HG02623 (cell line): Measurements from ENCODE around the gene NRP2.
A peak's percentile ranks its signal among the peaks of the same experiment; 100 is the strongest.

Source experiments
- ATAC-seq: cut with Tn5 transposase; IDR thresholded peaks from one replicate; pipeline ENCODE4 v1.9.1; 2021; ENCODE audit warnings: moderate library complexity; ENCODE audit not compliant: unreplicated experiment

Gene NRP2

DNA sequence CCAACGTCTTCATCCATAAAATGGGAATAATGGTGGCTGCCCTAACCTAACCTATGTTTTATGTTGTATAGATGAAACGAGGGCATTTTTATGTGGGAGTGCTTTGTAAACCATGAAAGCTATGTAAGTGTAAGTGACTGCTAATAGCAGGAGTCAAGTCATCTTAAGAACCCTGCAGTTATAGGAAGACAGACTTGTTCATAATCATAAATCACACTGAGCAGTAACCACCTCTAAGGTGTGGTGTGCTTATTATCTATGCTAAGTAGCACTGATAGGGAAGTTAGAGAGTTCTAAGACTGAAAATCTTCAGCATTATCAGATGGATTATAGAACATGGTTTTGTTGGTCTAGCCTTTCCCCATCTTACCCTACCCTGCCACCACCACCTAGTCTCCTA, 24.2 kb upstream of the NRP2 start:
- ATAC-seq: no peak

DNA sequence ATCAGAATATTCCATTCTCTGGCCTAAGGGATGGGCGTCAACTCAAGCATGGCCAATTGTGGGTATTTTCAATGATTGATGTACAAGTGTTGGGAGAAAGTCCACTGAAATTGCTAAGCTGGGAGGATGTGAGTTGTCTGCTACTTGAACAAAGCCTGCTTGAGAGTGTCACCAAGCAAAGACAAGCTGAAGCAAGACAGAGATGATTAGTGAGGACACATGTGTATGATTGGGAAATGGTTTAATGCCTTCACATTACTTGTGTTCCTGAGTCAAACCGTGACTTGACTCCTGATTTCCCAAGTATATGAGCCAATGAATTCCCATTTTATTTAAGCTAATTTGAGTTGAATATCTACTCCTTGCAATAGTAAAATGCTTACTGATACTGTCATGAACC, 23.7 kb upstream of the NRP2 start:
- ATAC-seq: no peak

DNA sequence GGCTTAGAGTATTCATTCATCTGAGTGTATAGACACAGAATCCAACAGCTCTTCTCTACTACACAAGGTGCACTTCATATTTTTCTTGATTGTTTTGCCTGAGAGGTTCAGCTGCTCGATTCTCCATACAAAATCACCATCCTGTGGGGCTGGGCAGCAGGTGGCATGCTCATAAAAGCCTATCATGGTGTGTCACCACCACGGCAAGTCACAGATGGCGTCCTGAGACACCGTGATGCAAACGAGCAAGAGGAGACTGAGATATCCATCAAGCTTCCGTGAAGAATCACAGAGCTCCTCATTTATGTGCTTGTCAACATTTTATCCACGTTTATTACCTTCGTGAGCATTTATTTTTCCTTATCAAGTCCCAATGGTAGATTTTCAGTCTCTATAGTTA, 22.4 kb upstream of the NRP2 start:
- no peak for ATAC-seq

DNA sequence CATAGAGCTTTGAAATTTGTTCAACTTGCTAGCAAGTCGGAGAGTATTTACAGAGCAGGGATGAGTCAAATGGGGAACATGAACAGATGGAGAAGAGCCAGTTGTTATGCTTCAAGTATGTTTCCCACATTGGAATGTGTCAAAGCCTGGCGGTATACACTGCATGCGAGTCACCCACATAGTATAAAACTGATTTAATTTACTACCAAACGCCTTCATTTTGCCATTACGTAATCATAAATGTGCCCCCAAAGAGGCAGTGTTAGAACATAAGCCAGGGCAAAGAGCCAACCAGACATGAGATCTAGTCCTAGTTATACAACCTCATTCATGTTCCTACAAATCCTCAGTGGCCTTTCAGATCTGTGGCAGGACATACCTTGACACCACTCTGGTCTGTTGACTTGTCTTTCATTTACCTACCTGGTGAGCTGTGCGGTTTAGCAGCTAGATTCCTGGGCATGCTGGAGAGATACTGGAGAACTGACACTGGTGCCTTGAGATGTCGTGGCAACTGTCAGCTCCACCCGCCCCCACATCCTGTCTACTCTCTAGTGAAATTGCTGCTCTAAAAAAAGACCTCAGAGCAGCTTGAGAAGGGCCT, 21.7 kb upstream of the NRP2 start:
- peak; percentile 78 for ATAC-seq

DNA sequence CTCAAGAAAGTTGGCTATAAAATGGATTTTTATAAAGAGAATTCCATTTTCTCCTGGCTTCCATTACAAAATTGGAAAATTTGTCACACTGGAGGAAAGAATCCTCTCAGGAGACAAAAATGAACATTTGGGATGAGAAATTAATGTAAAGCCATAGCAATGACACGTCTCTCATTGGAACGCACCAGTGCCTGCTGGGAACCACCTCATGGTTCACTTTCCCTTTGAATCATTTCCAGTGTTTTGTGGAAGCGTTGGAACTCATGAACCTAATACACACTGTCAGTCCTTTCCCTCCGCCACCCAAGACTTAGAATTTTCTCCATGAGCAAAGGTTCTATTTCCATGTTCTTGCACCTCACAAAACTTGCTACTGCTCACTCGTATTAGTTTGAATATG, 21.0 kb upstream of the NRP2 start:
- no peak for ATAC-seq

DNA sequence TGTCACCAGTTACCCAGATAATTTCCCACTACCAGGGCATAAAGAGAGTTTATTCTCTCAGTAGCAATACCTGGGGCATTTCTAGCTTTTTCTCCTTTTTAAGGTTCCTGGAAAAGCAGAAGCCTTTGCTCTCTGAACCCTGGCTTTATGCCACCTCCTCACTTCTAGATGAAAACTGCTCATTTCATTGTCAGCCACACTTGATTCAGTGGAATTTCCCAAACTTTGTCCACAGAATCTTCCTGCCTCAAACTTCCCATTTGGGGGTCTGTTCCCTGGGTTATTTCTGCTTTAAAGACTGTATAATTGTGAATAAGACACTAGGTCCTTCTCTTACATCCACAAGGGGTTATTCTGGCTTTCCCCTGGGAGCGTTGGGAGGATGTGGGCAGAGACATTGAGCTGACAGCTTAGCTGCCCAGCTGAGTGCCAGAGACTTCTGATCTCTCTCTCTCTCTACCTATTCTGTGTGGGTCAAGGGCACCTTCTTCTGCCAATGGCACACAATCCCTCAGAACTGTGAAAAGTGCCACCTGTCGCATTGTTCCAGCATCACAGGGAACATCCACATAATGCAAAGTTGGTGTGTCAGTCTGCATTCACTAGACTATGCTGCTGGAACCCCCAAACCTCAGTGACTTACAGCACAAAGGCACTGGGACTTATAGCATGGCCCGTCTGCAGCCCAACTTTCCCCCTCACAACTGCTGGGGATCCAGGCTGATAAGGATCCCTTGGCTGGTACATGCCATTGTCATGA, 19.9 kb upstream of the NRP2 start:
- ATAC-seq: no peak

DNA sequence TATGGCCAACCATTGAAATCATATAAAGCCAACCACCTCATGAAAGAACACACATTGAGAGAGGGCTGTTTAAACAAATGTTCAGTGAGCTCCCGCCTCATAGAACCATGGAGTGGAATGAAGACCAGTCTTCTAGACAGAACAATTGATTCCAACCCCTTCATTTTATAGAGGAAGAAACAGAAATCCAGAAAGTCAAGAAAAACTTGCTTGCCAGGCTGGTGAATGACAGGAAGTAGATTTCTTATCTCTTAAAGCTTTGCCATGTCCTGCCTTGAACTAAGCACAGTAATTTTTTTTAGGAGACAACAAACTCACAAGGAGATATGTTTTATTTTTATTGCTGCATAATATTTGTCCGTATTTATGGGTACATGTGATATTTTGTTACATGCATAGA, 16.5 kb upstream of the NRP2 start:
- no peak for ATAC-seq

DNA sequence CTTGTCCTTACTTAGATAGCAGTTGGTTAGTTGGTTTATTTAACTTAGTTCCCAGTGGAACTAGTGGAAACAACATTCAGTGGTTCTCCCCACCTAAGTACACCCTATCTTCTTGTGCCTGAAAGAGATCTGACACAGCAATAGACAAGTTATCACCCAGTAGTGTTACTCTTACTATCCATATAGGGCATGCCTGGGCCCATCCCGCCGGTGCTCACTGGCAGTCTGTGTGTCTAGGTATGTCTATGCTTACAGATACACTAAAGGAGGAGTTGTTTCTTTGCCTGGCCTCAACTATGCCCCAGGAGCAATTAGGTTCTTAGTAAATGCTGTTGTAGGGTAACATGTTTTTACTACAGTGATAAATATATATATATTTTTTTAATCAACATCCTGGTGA, 12.0 kb upstream of the NRP2 start:
- no peak for ATAC-seq

DNA sequence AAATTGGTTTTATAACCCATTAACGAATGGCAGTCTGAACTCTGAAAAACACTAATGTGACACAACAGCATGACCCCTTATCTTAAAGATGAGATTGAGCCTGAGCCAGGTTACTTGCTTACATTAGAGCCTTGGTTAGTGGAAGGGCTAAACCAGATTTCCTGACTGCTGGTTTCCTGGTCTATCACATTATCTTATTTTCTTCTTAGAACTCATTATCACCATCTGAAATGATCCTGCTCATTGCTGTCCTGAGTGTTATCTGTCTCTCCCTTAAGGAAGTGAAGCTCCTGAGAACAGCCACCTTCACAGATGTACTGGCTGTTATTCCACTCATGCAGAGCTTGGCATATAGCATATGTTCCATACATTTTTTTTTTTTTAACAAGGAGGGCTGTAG, 9.0 kb upstream of the NRP2 start:
- ATAC-seq: no peak

DNA sequence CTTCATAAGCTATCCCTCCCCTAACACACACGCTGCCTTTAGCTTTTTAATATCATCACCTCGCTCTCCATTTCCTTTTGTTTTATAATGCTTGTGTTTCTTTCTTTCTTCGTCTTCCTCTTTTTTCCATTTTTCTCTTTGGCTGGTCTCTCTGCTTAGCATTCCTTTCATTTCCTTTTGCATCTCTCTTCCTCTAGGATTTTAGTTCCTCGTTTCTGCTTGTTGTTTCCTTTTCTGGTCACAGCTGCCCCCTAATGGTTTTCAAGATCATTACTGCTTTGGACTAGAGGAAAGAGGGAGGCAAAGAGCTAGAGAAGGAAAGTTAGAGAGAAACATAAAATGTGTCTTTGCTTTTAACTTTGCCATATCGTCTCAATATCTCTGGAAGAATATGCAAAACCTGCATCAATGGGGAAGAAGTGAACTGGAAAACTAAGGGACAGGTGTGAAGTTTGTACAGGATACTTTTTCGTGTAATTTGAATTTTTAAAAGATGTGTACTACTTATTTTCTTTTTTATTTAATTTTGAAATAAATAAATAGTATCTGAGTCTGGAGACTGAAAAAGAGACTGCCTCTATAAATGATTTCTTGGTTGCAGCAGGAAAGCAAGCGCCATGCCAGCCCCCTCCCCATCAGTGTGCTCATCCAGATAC, 6.3 kb upstream of the NRP2 start:
- ATAC-seq: no peak

DNA sequence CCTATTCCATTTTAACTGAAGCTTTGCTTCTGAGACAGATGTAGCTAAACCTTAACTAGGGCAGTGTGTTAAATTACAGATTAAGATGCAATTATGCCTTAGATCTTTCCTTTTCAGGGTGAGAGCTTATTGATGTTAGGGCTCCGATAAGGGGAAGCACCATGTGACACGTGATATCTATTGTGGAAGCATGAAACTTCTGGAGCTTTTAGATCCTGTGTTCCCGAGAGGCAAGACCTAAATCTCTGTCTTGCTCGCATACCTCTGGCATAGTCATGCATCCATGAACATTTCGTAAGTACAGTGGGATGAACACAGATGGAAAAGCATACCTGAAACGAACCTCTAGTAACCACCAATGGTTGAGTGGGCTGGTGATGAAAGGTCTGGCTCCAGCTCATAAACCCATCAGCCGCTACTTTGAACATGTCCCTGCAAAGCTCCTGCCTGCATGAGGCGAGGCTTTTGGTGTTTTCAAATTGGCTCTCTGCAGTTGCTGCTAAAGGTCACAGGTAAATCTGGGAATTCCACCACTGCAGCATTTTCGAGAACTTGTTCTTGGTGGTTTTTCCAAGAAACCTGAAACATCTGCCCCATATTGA, 3.7 kb upstream of the NRP2 start:
- no peak for ATAC-seq

DNA sequence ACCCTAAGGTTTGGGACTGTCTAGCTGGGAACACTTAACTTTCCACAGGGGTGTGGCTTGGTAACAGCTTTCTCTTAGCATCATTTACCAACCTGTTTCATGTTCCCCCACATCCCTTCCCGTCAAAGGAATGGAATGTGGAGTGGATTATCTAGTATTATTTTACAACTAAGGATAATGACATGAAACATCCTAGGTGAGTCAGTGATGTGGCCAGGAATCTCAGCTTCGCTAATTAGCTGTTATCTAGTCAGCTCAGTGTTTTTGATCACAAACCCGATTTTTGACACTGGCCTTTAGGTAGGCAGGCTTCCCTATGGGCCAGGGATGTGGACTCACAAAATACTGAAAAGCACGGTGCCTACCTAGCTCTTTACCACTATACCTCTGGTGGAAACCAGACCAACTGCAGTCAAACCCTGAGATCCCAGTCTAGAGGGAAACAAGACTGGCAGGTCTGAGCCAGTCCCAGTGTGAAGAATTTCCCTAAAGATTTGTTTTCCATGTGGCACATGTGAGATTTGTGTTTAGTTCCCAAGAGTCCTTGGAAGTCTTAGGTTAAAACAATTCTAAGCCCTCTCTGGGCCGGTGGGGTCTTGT, 2.8 kb upstream of the NRP2 start:
- no peak for ATAC-seq

DNA sequence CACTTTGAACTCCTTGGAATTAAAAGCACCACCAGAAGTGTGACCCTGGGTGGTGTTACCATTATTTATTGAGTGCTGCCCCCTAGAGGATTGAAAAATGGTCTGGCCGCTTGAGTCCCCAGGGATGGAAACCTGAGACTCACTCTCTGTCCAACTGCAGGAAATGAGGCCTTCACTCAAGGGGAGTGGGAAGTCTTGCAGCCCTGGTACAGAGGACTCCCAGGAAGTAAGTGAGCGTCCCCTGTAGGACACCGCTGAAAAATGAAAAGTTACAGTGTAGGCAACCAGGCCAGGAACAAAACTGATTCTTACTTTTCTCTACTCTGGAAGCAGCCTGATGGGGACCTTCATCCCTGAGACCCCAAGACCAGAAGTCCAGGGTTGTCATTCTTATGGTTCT, 2.2 kb upstream of the NRP2 start:
- peak; percentile 56 for ATAC-seq

DNA sequence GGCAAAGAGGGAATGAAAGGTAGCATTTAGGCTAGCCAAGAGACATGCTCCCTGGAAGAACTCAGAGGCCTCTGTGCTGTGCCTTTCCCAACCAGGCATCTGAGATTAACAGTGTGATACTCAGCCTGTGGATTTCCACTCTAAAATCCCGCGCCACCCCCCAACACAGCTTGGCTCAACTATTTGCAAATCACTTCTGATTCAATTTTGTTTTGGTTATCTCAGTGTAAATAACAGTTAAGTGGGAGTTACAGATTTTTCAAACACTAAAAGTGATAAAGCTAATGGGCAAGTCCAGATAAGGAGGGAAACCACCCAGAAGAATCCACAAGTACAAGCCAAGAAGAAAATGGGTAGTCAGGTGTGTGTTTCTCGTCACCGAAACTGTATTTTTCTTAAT, 1.4 kb upstream of the NRP2 start:
- no peak for ATAC-seq

DNA sequence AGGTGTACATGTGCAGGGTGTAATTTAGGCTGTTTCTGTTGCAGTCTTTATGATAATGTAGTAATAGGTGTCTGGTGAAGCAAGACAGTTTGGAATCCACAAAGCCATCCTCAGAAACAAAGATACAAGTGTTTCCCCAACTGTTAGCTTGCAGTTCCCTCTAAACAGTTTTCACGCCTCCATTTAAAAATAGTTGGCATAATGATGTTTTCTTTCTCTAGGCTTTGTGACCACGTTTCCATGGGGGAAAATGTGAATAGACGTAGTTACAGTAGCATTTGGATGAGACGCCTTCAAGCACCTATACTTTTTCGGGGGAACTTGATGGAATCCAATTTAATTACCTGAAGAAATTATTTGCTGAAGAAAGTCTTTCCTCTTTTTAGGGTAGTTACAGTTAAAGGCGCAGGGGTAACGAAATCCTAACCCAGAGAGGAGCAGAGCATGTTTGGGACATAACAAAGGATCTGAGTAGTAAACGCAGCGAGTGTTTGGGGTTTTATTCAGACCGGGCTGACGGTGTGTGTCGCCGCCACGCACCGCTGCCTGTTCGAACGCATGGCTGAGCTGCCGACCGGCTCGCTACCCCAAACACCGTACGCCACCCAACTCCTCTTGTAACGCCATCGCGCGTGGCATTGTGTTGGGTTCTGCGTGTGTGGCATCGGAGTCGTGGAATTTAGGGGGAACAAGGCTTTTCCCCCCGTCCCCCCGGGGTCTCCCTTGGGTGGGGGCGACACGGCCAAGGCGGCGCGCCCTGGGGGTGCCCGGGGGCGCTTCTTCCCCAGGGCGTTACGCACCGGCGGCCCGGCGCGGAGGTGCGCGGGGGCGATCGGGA, 681 bp upstream of the NRP2 start:
- no peak for ATAC-seq

DNA sequence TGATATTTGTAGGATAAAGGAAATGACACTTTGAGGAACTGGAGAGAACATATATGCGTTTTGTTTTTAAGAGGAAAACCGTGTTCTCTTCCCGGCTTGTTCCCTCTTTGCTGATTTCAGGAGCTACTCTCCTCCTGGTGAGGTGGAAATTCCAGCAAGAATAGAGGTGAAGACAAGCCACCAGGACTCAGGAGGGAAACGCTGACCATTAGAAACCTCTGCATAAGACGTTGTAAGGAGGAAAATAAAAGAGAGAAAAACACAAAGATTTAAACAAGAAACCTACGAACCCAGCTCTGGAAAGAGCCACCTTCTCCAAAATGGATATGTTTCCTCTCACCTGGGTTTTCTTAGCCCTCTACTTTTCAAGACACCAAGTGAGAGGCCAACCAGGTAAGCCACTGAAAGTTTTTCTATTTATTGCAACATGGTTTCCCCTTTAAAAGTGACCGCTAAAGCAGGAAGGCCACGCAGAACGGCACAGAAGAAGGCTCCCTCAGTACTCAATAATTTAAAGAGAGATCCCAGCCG, 735 bp downstream of the NRP2 start:
- no peak for ATAC-seq

DNA sequence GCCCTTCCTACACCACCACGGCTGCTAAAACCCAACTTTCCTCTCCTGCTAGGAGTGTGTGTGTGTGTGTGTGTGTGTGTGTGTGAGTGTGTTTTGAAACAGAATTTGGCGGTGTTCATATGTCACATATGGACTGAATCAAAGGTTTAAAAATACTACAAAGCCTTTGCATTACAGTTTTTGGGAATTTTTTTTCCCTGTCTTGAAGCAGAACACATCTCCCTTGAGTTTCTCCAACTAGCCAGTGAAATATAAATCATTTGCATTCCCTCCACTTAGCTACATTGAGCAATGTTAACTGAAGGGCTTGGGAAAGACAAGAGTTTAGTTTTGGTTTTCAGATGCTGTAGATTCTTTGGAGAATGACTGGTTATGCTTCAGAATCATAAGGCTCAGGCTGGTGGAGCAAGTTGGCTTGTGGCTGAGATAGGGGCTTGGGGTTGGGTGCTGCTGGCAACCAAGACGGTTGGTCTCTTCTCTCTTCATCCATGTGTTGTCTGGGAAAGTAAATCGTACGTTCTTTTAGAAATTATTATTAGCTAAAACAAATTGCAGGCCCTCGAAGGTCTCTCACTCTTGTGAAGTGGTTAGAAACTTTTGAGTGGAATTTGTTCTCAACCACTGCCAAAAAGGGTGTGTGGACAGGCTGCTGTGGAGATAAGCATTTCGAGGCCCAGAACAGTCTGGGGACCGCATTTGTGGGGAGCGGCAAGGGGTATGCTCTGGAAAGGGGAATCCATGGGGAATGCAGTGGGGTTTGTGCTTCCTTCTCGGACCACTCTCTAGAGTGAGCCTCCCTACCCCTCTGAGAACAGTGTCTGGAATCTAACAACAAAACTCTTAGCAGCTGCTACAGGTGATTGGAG, 1.4 kb downstream of the NRP2 start:
- no peak for ATAC-seq

DNA sequence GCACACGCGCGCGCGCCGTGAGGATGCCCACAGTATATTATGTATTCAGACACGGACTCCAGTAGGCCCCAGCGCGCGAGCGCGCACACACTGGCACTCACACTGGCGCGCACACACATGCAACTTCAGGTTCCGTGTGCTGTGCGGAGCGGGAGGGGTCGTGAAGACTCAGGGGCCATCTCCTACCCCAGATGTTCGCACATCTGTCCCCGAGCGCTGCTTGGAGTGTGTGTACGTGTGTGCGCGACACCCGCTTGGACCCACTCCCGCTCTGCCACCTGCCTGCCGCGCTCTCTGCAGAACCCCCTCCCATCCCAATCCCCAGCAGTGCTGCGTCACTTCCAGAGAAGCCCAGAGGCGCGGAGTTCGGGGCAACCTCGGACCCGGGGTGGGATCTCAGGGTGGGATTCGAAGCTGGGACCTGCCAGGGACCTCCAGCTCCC, 2.6 kb downstream of the NRP2 start:
- ATAC-seq: no peak

DNA sequence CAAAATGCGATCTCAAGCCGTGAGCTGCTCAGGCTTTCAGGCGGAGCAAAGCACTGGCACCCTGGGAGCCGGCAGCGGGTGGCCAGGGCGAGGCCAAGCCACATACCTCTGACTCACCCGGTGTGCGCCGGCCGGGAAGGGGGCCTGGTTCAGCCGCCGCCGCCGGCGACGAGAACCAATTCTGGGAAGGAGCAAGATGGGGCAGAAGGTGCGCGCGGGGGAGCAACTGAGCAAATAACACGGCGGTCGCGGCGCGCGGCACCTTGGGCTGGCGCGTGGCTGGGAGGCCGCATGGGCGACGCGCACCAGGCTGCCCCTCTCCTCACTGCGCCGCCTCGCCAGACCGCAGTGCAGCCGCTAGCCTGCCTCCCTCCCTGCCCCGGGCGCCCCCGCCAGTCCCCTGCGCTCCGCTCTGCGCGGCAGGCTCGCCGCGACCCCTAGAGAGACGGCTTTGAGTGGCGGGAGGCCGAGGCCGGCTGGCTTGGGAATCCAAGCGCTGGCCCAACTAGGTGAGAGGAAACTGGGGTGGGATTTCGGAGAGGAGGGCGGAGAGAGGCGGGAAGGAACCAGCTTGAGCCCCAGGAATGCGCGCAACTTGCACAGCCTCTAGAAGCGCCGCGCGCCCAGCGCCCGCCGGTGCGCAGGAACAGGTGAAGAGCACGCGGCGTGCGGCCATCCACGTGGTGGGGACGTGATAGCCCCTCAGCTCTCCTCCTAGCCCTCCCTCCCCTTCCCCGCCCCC, 3.2 kb downstream of the NRP2 start:
- no peak for ATAC-seq
